GM18870 (cell line): ENCODE results near the gene IL12RB1.
"Not testable (repeated sequence)": the region's sequence is repeated elsewhere in the genome, so short reads cannot be mapped to it uniquely, and the experiment has no call there.

Experiments
- ATAC-seq: cut with Tn5 transposase; IDR thresholded peaks from one replicate; pipeline ENCODE4 v1.9.1; 2021; ENCODE audit warnings: moderate library complexity; ENCODE audit not compliant: unreplicated experiment

Gene IL12RB1

GRCh38 chr19:18112989-18113478 is 26.3 kb upstream of the IL12RB1 start:
- ATAC-seq = no peak

GRCh38 chr19:18110609-18111232 is 24.0 kb upstream of the IL12RB1 start:
- no peak for ATAC-seq

- no peak for ATAC-seq
Measured at GRCh38 chr19:18109733-18110608, 23.2 kb upstream of the IL12RB1 start.

- no peak for ATAC-seq
Measured at GRCh38 chr19:18109341-18109732, 22.6 kb upstream of the IL12RB1 start.

GRCh38 chr19:18108897-18109296 is 22.2 kb upstream of the IL12RB1 start:
- no peak for ATAC-seq

- ATAC-seq = no peak
Measured at GRCh38 chr19:18107235-18107634, 20.5 kb upstream of the IL12RB1 start.

- not testable (repeated sequence) for ATAC-seq
Measured at GRCh38 chr19:18105259-18105658, 18.5 kb upstream of the IL12RB1 start.

- ATAC-seq = no peak
Measured at GRCh38 chr19:18104793-18105131, 18.0 kb upstream of the IL12RB1 start.

- no peak for ATAC-seq
Measured at GRCh38 chr19:18102916-18103542, 16.3 kb upstream of the IL12RB1 start.

GRCh38 chr19:18101268-18101667 is 14.5 kb upstream of the IL12RB1 start:
- ATAC-seq = no peak

GRCh38 chr19:18100710-18101109 is 14.0 kb upstream of the IL12RB1 start:
- ATAC-seq = no peak

- no peak for ATAC-seq
Measured at GRCh38 chr19:18099623-18099995, 12.9 kb upstream of the IL12RB1 start.

- ATAC-seq = no peak
Measured at GRCh38 chr19:18098891-18099622, 12.3 kb upstream of the IL12RB1 start.

GRCh38 chr19:18097993-18098890 is 11.5 kb upstream of the IL12RB1 start:
- ATAC-seq = no peak

GRCh38 chr19:18097217-18097992 is 10.7 kb upstream of the IL12RB1 start, which contains the start of gene MAST3:
MAST3 (plus strand) TSS chr19:18097778; CDS start chr19:18097793, 15 bp downstream.
- no peak for ATAC-seq

GRCh38 chr19:18096258-18096657 is 9.5 kb upstream of the IL12RB1 start:
- no peak for ATAC-seq

GRCh38 chr19:18093439-18094161 is 6.9 kb upstream of the IL12RB1 start:
- ATAC-seq = no peak

GRCh38 chr19:18091217-18091608 is 4.5 kb upstream of the IL12RB1 start:
- ATAC-seq = no peak
